GM12891 (cell line): ENCODE data around the gene SYVN1.

Experiments
- PAX5 ChIP-seq: IDR thresholded peaks from 2 replicates; pipeline ENCODE4 v1.6.1; 2011; ENCODE audit warnings: low read length, moderate library complexity, mild to moderate bottlenecking; ENCODE audit not compliant: insufficient read depth, severe bottlenecking
- POLR2A ChIP-seq: IDR thresholded peaks from 2 replicates; pipeline ENCODE4 v1.6.1; 2011; ENCODE audit warnings: low read depth, low read length, control low read depth
- POLR2AphosphoS5 ChIP-seq: IDR thresholded peaks from 2 replicates; pipeline ENCODE4 v1.6.1; 2011; ENCODE audit warnings: low read depth, low read length, control low read depth
- POU2F2 ChIP-seq: IDR thresholded peaks from 2 replicates; pipeline ENCODE4 v1.6.1; 2011; ENCODE audit warnings: low read depth, mild to moderate bottlenecking, control low read depth, low read length, moderate library complexity
- TAF1 ChIP-seq: IDR thresholded peaks from 2 replicates; pipeline ENCODE4 v1.6.1; 2011; ENCODE audit warnings: low read depth, low read length, control low read depth

DNA sequence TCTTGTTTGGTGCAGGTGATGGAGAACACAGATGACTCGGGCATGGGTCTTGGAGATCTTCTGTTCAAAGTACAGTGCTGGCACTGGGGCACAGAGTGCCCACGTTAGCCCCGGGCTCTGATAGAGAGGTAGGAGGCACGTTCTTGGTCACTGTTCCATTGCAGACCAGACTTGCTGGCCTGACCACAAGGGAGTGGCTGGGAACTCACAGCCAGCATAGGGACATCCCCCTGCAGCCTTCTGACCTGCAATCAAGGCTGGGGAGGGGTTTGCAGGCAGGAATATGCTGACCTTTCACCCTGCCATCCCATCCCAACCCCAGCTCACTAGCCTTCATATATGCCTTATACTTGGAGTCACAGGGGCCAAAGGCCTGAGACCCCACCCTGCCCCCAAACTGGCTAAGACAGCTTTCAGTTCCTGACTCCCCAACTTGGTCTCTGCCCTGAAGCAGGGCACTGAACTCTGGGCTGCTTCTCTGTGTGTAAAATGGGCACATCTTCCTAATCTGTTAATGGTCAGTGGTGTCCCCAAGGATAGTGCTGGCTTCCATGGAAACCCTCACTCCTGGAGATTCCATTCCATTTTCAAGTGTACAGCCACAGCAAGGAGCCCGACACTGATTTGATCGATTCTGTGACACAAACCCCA, 7.6 kb downstream of the SYVN1 start:
- TF ChIP-seq TAF1 (no peak), POLR2AphosphoS5 (peak; percentile 51; the same call in 1 of the 2 replicates), POLR2A (no peak; the same call in 1 of the 2 replicates), POU2F2 (no peak), PAX5 (no peak)
